MM.1S (cell line): ENCODE data around the gene ATG16L2.

Experiments used
- DNase-seq: peaks from one replicate; pipeline ENCODE4 v3.0.0-alpha.2; 2015
- H2AFZ ChIP-seq: fragments of 300-600 bp; sonication (generic); 2 replicates; pipeline ENCODE4 v1.6.0; 2016; ENCODE audit warnings: antibody characterized with exemption, low read length
- H3F3A ChIP-seq: fragments of 300-600 bp; sonication (generic); 2 replicates; pipeline ENCODE4 v1.6.1; 2016; ENCODE audit warnings: mild to moderate bottlenecking, antibody characterized with exemption, low read length, moderate library complexity, mixed read lengths; ENCODE audit not compliant: insufficient read depth
- H3K27ac ChIP-seq: fragments of 300-600 bp; sonication (generic); 2 replicates; pipeline ENCODE4 v1.5.1; 2016; ENCODE audit warnings: mild to moderate bottlenecking, low read length
- H3K27me3 ChIP-seq: fragments of 300-600 bp; sonication (generic); replicated peaks from 2 replicates; pipeline ENCODE4 v1.6.0; 2016; ENCODE audit warnings: low read length; ENCODE audit not compliant: insufficient read depth
- H3K36me3 ChIP-seq: fragments of 300-600 bp; sonication (generic); replicated peaks from 2 replicates; pipeline ENCODE4 v1.6.1; 2016; ENCODE audit warnings: mild to moderate bottlenecking, low read length, mixed read lengths; ENCODE audit not compliant: insufficient read depth
- H3K4me1 ChIP-seq: fragments of 300-600 bp; sonication (generic); 2 replicates; pipeline ENCODE4 v1.6.1; 2016; ENCODE audit warnings: low read length, mixed read lengths
- H3K4me2 ChIP-seq: fragments of 300-600 bp; sonication (generic); 2 replicates; pipeline ENCODE4 v1.6.0; 2016; ENCODE audit warnings: low read depth, low read length
- H3K4me3 ChIP-seq: fragments of 300-600 bp; sonication (generic); 2 replicates; pipeline ENCODE4 v1.5.1; 2016; ENCODE audit warnings: low read length, mixed read lengths
- H3K79me2 ChIP-seq: fragments of 300-600 bp; sonication (generic); 2 replicates; pipeline ENCODE4 v1.6.1; 2016; ENCODE audit warnings: mixed run types, low read length, mixed read lengths
- H3K9ac ChIP-seq: fragments of 300-600 bp; sonication (generic); 2 replicates; pipeline ENCODE4 v1.6.1; 2016; ENCODE audit warnings: low read length, mixed read lengths
- H3K9me2 ChIP-seq: fragments of 300-600 bp; sonication (generic); replicated peaks from 2 replicates; pipeline ENCODE4 v1.6.1; 2016; ENCODE audit warnings: mild to moderate bottlenecking, low read length, mixed read lengths; ENCODE audit not compliant: insufficient read depth
- H3K9me3 ChIP-seq: fragments of 300-600 bp; sonication (generic); replicated peaks from 2 replicates; pipeline ENCODE4 v1.6.1; 2016; ENCODE audit warnings: mild to moderate bottlenecking, low read length, mixed read lengths; ENCODE audit not compliant: insufficient read depth
- H4K20me1 ChIP-seq: fragments of 300-600 bp; sonication (generic); 2 replicates; pipeline ENCODE4 v1.6.1; 2016; ENCODE audit warnings: mild to moderate bottlenecking, low read length, moderate library complexity, mixed read lengths; ENCODE audit not compliant: insufficient read depth
- EZH2 ChIP-seq: fragments of 300-600 bp; sonication (generic); optimal IDR thresholded peaks from 2 replicates; pipeline ENCODE3; 2017; ENCODE audit warnings: low read depth, mild to moderate bottlenecking, antibody characterized with exemption, low read length, mixed read lengths
- EZH2phosphoT487 ChIP-seq: fragments of 300-600 bp; sonication (generic); IDR thresholded peaks from 2 replicates; pipeline ENCODE4 v1.6.1; 2018; ENCODE audit warnings: antibody characterized with exemption, low read length
- TF ChIP-seq, protein P1 (sequence below): fragments of 300-600 bp; sonication (generic); IDR thresholded peaks from 2 replicates; pipeline ENCODE4 v1.5.1; 2016; ENCODE audit warnings: antibody characterized with exemption, low read length, mixed read lengths

The ATG16L2 gene

DNA sequence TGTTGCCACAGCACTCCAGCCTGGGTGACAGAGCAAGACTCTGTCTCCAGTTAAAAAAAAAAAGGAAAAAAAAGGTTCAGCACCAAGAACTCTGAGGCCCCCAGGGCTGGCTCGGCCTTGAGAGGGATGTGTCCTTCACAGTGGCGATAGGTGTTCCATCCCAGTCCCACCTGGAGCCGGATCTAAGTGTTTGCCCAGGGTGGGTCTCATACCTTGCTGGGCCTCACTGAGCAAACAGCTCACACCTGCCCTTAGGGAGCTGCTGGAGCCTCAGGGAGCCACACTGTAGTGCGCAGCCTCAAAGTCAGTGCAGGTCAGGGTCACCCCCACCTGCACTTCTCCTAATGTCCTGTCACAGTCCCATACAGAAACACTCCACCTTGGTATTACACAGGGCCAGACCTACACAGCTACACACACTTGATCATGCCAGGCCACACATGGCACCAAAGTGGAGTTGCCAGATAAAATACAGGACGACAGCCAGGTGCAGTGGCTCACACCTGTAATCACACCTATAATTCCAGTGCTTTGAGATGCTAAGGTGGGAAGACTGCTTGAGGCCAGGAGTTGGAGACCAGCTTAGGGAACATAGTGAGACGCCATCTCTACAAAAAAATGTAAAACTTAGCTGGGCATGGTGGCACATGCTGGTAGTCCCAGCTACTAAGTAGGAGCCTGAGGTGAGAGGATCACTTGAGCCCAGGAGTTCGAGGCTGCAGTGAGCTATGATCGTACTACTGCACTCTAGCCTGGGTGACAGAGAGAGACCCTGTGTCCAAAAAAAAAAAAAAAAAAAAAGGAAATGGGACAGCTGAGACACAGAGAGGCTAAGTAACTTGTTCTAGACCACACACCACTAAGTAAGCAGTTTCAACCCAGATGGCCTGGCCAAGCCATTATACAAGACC lies 27.7 kb upstream of the ATG16L2 start:
- Histone ChIP-seq H3K79me2 (no peaks in the 10 kb centered on the region), H3K9me3 (no peaks in the 10 kb centered on the region), H3K4me2 (no peak overlapping the region), H3K36me3 (no peaks in the 10 kb centered on the region), H3K9ac (no peak overlapping the region), H3K4me1 (peaks cover 5% of the 10 kb centered on the region; the same call in 1 of the 2 replicates), H3K9me2 (no peaks in the 10 kb centered on the region), H2AFZ (no peak overlapping the region), H3K4me3 (no peak overlapping the region), H3K27ac (no peak overlapping the region), H3K27me3 (no peaks in the 10 kb centered on the region), H4K20me1 (no peaks in the 10 kb centered on the region), H3F3A (no peaks in the 10 kb centered on the region)
- TF ChIP-seq EZH2phosphoT487 (no peak), EZH2 (no peak)
- TF ChIP-seq, protein P1, sequence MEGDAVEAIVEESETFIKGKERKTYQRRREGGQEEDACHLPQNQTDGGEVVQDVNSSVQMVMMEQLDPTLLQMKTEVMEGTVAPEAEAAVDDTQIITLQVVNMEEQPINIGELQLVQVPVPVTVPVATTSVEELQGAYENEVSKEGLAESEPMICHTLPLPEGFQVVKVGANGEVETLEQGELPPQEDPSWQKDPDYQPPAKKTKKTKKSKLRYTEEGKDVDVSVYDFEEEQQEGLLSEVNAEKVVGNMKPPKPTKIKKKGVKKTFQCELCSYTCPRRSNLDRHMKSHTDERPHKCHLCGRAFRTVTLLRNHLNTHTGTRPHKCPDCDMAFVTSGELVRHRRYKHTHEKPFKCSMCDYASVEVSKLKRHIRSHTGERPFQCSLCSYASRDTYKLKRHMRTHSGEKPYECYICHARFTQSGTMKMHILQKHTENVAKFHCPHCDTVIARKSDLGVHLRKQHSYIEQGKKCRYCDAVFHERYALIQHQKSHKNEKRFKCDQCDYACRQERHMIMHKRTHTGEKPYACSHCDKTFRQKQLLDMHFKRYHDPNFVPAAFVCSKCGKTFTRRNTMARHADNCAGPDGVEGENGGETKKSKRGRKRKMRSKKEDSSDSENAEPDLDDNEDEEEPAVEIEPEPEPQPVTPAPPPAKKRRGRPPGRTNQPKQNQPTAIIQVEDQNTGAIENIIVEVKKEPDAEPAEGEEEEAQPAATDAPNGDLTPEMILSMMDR = no peak
- no peak for DNase-seq

DNA sequence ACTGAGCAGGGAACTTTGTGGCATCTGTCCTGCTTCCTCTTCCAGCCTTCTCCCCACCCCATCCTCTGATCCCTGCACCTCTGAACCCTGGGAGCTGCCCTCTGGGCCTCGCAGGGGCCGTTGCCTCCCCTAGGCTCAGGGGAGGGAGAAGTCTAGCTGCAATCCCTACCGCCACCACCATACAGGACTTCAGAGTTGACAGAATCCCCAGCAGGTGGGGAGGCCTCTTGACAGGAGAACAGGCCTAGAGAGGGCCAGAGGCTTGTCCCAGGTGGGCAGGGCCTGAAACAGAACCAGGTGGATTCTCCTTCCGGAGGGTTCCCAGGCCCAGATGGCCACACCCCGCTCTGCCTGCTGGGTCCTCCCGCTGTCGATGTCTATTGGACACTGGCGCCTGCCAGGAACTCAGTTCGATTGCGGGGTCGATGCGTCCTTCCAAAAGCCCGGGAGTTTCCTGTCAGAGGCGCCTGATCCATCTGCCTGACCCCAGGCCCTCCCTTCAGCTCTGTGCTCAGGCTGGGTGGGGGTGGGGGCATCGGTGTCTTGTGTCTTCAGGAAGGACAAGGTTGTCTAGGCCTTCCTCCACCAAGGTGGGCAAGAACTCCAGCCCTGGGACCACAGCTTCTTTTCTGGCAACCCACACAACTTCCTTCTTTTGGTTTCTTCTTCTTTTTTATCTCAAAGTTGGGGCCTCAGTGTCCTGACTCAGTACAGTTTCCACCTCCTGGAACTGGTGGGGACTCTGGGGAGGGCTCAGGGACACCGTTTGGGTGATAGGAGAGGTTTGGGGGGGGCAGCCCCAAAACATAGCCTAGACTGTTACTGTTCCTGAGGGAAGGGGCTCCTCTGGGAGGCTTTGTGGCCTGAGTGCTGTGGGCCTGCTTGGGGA lies 26.8 kb upstream of the ATG16L2 start:
- Histone ChIP-seq H3F3A (no peaks in the 10 kb centered on the region), H3K4me1 (no peaks in the 10 kb centered on the region; the same call in 1 of the 2 replicates), H3K36me3 (no peaks in the 10 kb centered on the region), H3K9ac (no peak overlapping the region), H3K27me3 (no peaks in the 10 kb centered on the region), H3K27ac (no peak overlapping the region), H3K9me2 (no peaks in the 10 kb centered on the region), H3K9me3 (no peaks in the 10 kb centered on the region), H2AFZ (no peak overlapping the region), H3K79me2 (no peaks in the 10 kb centered on the region), H3K4me2 (no peak overlapping the region), H3K4me3 (no peak overlapping the region), H4K20me1 (no peaks in the 10 kb centered on the region)
- TF ChIP-seq EZH2phosphoT487 (no peak), EZH2 (no peak)
- TF ChIP-seq, protein P1 = peak; percentile 4; the same call in 1 of the 2 replicates
- no peak for DNase-seq

DNA sequence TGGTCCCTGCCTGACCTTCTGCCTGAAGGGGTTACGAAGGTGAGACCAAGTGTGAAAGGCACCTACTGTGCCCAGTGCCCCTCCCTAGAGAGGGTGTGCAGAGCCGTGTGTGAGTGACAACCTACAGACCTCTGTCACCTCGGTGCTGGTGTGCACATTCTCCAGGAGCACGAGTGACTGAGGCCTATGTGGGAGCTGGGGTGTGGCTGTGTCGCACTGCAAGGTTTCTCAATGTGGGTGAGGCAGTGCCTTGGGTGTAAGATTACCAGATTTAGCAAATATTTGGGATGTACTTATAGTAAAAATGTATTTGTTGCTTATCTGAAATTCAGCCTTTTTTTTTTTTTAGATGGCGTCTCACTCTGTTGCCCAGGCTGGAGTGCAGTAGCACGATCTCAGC lies 26.0 kb upstream of the ATG16L2 start:
- TF ChIP-seq, protein P1 = no peak
- TF ChIP-seq EZH2 = no peak
- no peak for TF ChIP-seq EZH2phosphoT487
- H3K27ac ChIP-seq = no peak overlapping the region

More for the DNA sequence above, 26.0 kb upstream of the ATG16L2 start:
- Histone ChIP-seq H3K36me3 (no peaks in the 10 kb centered on the region), H4K20me1 (no peaks in the 10 kb centered on the region), H3K27me3 (no peaks in the 10 kb centered on the region), H2AFZ (no peak overlapping the region), H3F3A (no peaks in the 10 kb centered on the region), H3K79me2 (no peaks in the 10 kb centered on the region), H3K9ac (no peak overlapping the region), H3K4me1 (peaks cover 6% of the 10 kb centered on the region), H3K9me2 (no peaks in the 10 kb centered on the region), H3K4me3 (no peak overlapping the region), H3K4me2 (no peak overlapping the region), H3K9me3 (no peaks in the 10 kb centered on the region)
- DNase-seq = no peak
